ENCODE measurements around the gene MBOAT7. TPM values are rescaled to one million over a fixed set of nuclear protein-coding genes. Genes with fewer than 3 reads are reported as not detected.

MBOAT7 gene
- total RNA-seq, 1 donor from 2014 or later, result 18.3 TPM

DNA sequence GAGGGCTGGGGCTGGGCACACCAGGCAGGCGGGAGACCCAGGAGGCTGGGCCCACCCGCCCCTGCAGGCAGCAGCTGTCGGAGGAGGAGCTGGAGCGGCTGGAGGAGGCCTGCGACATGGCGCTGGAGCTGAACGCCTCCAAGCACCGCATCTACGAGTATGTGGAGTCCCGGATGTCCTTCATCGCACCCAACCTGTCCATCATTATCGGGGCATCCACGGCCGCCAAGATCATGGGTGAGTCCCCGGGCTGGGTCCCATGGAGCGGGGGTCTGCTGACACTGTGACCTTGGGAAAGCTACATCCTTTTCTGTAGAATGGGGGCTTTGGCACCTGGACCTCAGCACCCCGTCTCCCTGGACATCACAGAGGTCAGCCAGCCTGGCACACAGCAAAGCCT is 65.7 kb downstream of the MBOAT7 start:
- DNase-seq (ENCODE audit: low spot score in 2 of 2) (no peak), FAIRE-seq (no peak)

Other genes starting within 250 kb of the MBOAT7 start
- 4.1 TPM for gene CACNG8, start 226.6 kb downstream of the MBOAT7 start, total RNA-seq
- under 0.01 TPM for gene CACNG6, start 197.9 kb downstream of the MBOAT7 start, total RNA-seq
- gene VSTM1, start 125.7 kb downstream of the MBOAT7 start, total RNA-seq, result not detected
- gene TARM1, start 108.2 kb downstream of the MBOAT7 start, total RNA-seq, result not detected
- not detected for gene OSCAR, start 88.8 kb downstream of the MBOAT7 start, total RNA-seq
- gene NDUFA3, start 86.7 kb downstream of the MBOAT7 start, total RNA-seq, result 9.4 TPM
- gene TFPT, start 73.9 kb downstream of the MBOAT7 start, total RNA-seq, result 6.5 TPM
- 25.3 TPM for gene PRPF31, start 73.8 kb downstream of the MBOAT7 start, total RNA-seq
- 3.7 TPM for gene CNOT3, start 51.8 kb downstream of the MBOAT7 start, total RNA-seq
- 7.3 TPM for gene LENG1, start 29.9 kb downstream of the MBOAT7 start, total RNA-seq
- gene TMC4, start 16.4 kb downstream of the MBOAT7 start, total RNA-seq, result not detected
- 33.4 TPM for gene TSEN34, start 1.7 kb upstream of the MBOAT7 start, total RNA-seq
- gene RPS9, start 11.3 kb upstream of the MBOAT7 start, total RNA-seq, result 2,066 TPM
- gene LILRB3, start 33.4 kb upstream of the MBOAT7 start, total RNA-seq, result not detected
- under 0.01 TPM for gene LILRA6, start 53.2 kb upstream of the MBOAT7 start, total RNA-seq
- under 0.01 TPM for gene LILRB5, start 67.7 kb upstream of the MBOAT7 start, total RNA-seq
- gene LILRB2, start 91.5 kb upstream of the MBOAT7 start, total RNA-seq, result not detected
- 0.82 TPM for gene LILRA5, start 123.6 kb upstream of the MBOAT7 start, total RNA-seq
- under 0.01 TPM for gene LILRA4, start 149.6 kb upstream of the MBOAT7 start, total RNA-seq
- 1.6 TPM for gene LAIR1, start 175.4 kb upstream of the MBOAT7 start, total RNA-seq
- 65.2 TPM for gene TTYH1, start 225.9 kb upstream of the MBOAT7 start, total RNA-seq